GM19467 (cell line): ENCODE data around the gene RABGAP1L.
"Not testable (repeated sequence)": the region's sequence is repeated elsewhere in the genome, so short reads cannot be mapped to it uniquely, and the experiment has no call there.

Experiments used
- ATAC-seq: cut with Tn5 transposase; IDR thresholded peaks from one replicate; pipeline ENCODE4 v1.9.1; 2021; ENCODE audit warnings: mild to moderate bottlenecking, moderate library complexity; ENCODE audit not compliant: unreplicated experiment

Gene RABGAP1L

GRCh38 chr1:174232761-174233160, 73.4 kb downstream of the RABGAP1L start:
- no peak for ATAC-seq

GRCh38 chr1:174238845-174239501, 79.7 kb downstream of the RABGAP1L start:
- ATAC-seq: not testable (repeated sequence)

- ATAC-seq: no peak
Measured at GRCh38 chr1:174239541-174239940, 80.2 kb downstream of the RABGAP1L start.

GRCh38 chr1:174242856-174243255, 83.5 kb downstream of the RABGAP1L start:
- ATAC-seq: no peak

- no peak for ATAC-seq
Measured at GRCh38 chr1:174243451-174244000, 84.2 kb downstream of the RABGAP1L start.

GRCh38 chr1:174244017-174244416, 84.7 kb downstream of the RABGAP1L start:
- ATAC-seq: no peak

- no peak for ATAC-seq
Measured at GRCh38 chr1:174247472-174247871, 88.2 kb downstream of the RABGAP1L start.

- no peak for ATAC-seq
Measured at GRCh38 chr1:174248041-174248440, 88.7 kb downstream of the RABGAP1L start.

- not testable (repeated sequence) for ATAC-seq
Measured at GRCh38 chr1:174256386-174256785, 97.1 kb downstream of the RABGAP1L start.

GRCh38 chr1:174258148-174258550, 98.8 kb downstream of the RABGAP1L start:
- ATAC-seq: no peak

- no peak for ATAC-seq
Measured at GRCh38 chr1:174262349-174263241, 103.3 kb downstream of the RABGAP1L start.

- no peak for ATAC-seq
Measured at GRCh38 chr1:174265282-174265681, 106.0 kb downstream of the RABGAP1L start.

- no peak for ATAC-seq
Measured at GRCh38 chr1:174266476-174266875, 107.2 kb downstream of the RABGAP1L start.

GRCh38 chr1:174266991-174267612, 107.8 kb downstream of the RABGAP1L start:
- ATAC-seq: no peak

- no peak for ATAC-seq
Measured at GRCh38 chr1:174269989-174270651, 110.8 kb downstream of the RABGAP1L start.

GRCh38 chr1:174273190-174273589, 113.9 kb downstream of the RABGAP1L start:
- ATAC-seq: no peak

GRCh38 chr1:174273776-174274175, 114.5 kb downstream of the RABGAP1L start:
- ATAC-seq: no peak

GRCh38 chr1:174274452-174274851, 115.1 kb downstream of the RABGAP1L start:
- no peak for ATAC-seq

- no peak for ATAC-seq
Measured at GRCh38 chr1:174274884-174275283, 115.6 kb downstream of the RABGAP1L start.

GRCh38 chr1:174276087-174276486, 116.8 kb downstream of the RABGAP1L start:
- peak; percentile 72 for ATAC-seq

GRCh38 chr1:174284052-174284451, 124.7 kb downstream of the RABGAP1L start:
- no peak for ATAC-seq
